22Rv1 (cell line): Measurements from ENCODE around the gene TRPC6.

Experiments used
- ZFX ChIP-seq: fragments of 450-650 bp; IDR thresholded peaks from 2 replicates; pipeline ENCODE4 v1.6.1; 2017; ENCODE audit warnings: antibody characterized with exemption, borderline replicate concordance
- TF ChIP-seq, protein P1 (sequence below): fragments of 450-650 bp; IDR thresholded peaks from 2 replicates; pipeline ENCODE4 v1.5.1; 2017; ENCODE audit warnings: mild to moderate bottlenecking

DNA sequence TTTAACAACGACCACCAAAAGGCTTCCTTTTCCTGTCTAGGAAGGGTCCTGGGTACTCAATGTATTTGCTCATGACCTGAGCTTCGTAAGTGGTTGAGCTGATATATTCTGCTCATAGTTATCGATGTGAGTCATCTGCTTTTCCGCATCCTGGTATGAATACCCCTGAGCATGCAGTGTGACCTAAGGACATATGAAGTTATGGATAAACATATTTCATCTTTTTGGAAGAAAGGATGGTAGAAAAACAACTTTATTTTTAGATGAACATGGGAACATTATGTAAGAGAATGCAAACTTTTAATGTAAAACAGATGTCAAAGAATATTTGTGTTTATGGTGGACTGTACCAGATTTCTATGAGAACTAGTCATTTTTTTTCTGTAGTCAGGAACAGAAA is 28.4 kb downstream of the TRPC6 start:
- TF ChIP-seq, protein P1, sequence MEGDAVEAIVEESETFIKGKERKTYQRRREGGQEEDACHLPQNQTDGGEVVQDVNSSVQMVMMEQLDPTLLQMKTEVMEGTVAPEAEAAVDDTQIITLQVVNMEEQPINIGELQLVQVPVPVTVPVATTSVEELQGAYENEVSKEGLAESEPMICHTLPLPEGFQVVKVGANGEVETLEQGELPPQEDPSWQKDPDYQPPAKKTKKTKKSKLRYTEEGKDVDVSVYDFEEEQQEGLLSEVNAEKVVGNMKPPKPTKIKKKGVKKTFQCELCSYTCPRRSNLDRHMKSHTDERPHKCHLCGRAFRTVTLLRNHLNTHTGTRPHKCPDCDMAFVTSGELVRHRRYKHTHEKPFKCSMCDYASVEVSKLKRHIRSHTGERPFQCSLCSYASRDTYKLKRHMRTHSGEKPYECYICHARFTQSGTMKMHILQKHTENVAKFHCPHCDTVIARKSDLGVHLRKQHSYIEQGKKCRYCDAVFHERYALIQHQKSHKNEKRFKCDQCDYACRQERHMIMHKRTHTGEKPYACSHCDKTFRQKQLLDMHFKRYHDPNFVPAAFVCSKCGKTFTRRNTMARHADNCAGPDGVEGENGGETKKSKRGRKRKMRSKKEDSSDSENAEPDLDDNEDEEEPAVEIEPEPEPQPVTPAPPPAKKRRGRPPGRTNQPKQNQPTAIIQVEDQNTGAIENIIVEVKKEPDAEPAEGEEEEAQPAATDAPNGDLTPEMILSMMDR: no peak
- no peak for TF ChIP-seq ZFX
